Upper lobe of left lung (tissue), 6 donors: ENCODE data around the gene TAS1R1. TPM values are rescaled to one million over a fixed set of nuclear protein-coding genes. Genes with fewer than 3 reads are reported as not detected.

Source experiments
- ATAC-seq, 2 donors: fragments of 200-7000 bp; cut with Tn5 transposase; one replicate each; pipeline ENCODE4 v1.9.1; 2022; ENCODE audit warnings: mild to moderate bottlenecking in 2 of 2, moderate library complexity in 2 of 2; ENCODE audit not compliant: low FRiP score in 2 of 2
- DNase-seq, 2 donors: peaks; one replicate each; pipeline ENCODE4 v3.0.0-alpha.2; 2019 to 2020
- H3K27ac ChIP-seq, 4 donors: fragments of 200-600 bp; sonication (generic); one replicate each; pipeline ENCODE4 v1.5.1; 2016 to 2019
- H3K27me3 ChIP-seq, 4 donors: fragments of 200-600 bp; sonication (generic); one replicate each; pipeline ENCODE4 v1.5.1; 2017 to 2019
- H3K36me3 ChIP-seq, 4 donors: fragments of 200-600 bp; sonication (generic); one replicate each; pipeline ENCODE4 v1.5.1; 2016 to 2019
- H3K4me1 ChIP-seq, 4 donors: fragments of 200-600 bp; sonication (generic); one replicate each; pipeline ENCODE4 v1.5.1; 2018 to 2019
- H3K4me3 ChIP-seq, 4 donors: fragments of 200-600 bp; sonication (generic); one replicate each; pipeline ENCODE4 v1.5.1; 2017 to 2019; ENCODE audit warnings: mild to moderate bottlenecking in 2 of 4, moderate library complexity in 1 of 4
- H3K9me3 ChIP-seq, 4 donors: fragments of 200-600 bp; sonication (generic); one replicate each; pipeline ENCODE4 v1.5.1; 2018 to 2019
- CTCF ChIP-seq, 6 experiments: fragments of 450-650 bp in 4 of 6; fragments of 200-600 bp in 2 of 6; sonication (generic) in 2 of 6; IDR thresholded peaks; one replicate each; pipeline ENCODE4 v1.5.1; 2016 to 2019; ENCODE audit warnings: antibody characterized with exemption in 6 of 6
- EP300 ChIP-seq, 4 donors: sonication (generic); formaldehyde crosslinking; IDR thresholded peaks; one replicate each; pipeline ENCODE4 v1.5.1; 2017; ENCODE audit warnings: antibody characterized with exemption in 4 of 4, control low read depth in 2 of 4
- POLR2A ChIP-seq, 4 donors: fragments of 450-650 bp; IDR thresholded peaks; one replicate each; pipeline ENCODE4 v1.5.1; 2016 to 2017; ENCODE audit warnings: antibody characterized with exemption in 4 of 4, mild to moderate bottlenecking in 2 of 4
- POLR2AphosphoS5 ChIP-seq, 2 donors: sonication (generic); formaldehyde crosslinking; IDR thresholded peaks; one replicate each; pipeline ENCODE4 v1.5.1; 2017; ENCODE audit warnings: antibody characterized with exemption in 2 of 2
- WGBS, 2 donors: methylation state at CpG; one replicate each; pipeline ENCODE4 v1.1.5; 2017 to 2018; 5-methylcytosine and 5-hydroxymethylcytosine counted together
- total RNA-seq, 6 donors: library from RNA; depleted of rRNA in 4 of 6; stranded (reverse); fragments of >200 nt in 4 of 6; gene quantifications; one replicate each; pipeline versions ENCODE4 v1.1.0 to v1.2.1, GENCODE V29; 2016 to 2021
- donor health status: DM: no; HTN: no; CAD: no; lungs with moderate emphysema.
- donor health status: DM: no; HTN: yes; CAD: no; lungs with severe emphysema.

Gene TAS1R1
- total RNA-seq, 6 donors from 2014 or later: 0.11 to 0.15 TPM; not detected in 4

- no peaks in the 10 kb centered on the region for H3K36me3 ChIP-seq
- no peak for ATAC-seq
- peaks cover under 1 to 2% (median 1%) of the 10 kb centered on the region in 4 donors for H3K4me1 ChIP-seq
- WGBS, 2 donors: 75 to 84% methylated on average over 6 to 8 of the region's 8 CpGs
- H3K9me3 ChIP-seq: peaks cover 0 to 7% (median 6%) of the 10 kb centered on the region in 4 donors
- H3K27me3 ChIP-seq: no peaks in the 10 kb centered on the region
- H3K27ac ChIP-seq: no peak overlapping the region
- TF ChIP-seq POLR2A (IDR thresholded peaks at IDR 0.05) (no peak), POLR2AphosphoS5 (IDR thresholded peaks at IDR 0.05) (no peak), CTCF (IDR thresholded peaks at IDR 0.05) (no peak), EP300 (IDR thresholded peaks at IDR 0.05) (no peak)
- H3K4me3 ChIP-seq: no peak overlapping the region
- DNase-seq: no peak
These were observed 19.0 kb downstream of the TAS1R1 start for GRCh38 chr1:6574025-6574620.

GRCh38 chr1:6574818-6575217, 19.7 kb downstream of the TAS1R1 start:
- TF ChIP-seq POLR2AphosphoS5 (IDR thresholded peaks at IDR 0.05) (no peak), POLR2A (IDR thresholded peaks at IDR 0.05) (no peak), EP300 (IDR thresholded peaks at IDR 0.05) (no peak), CTCF (IDR thresholded peaks at IDR 0.05) (no peak)
- Histone ChIP-seq H3K4me3 (no peak overlapping the region), H3K4me1 (peaks cover 5 to 6% (median 5%) of the 10 kb centered on the region in 4 donors), H3K36me3 (no peaks in the 10 kb centered on the region), H3K9me3 (peaks cover 0 to 7% (median 6%) of the 10 kb centered on the region in 4 donors), H3K27ac (no peak overlapping the region), H3K27me3 (no peaks in the 10 kb centered on the region)
- peak in 1 of 2 donors; percentile 68 for DNase-seq
- no peak for ATAC-seq
- WGBS, 2 donors: 80 to 83% methylated on average over 1 to 14 of the region's 14 CpGs

- Histone ChIP-seq H3K27ac (no peak overlapping the region), H3K4me3 (no peak overlapping the region), H3K36me3 (no peaks in the 10 kb centered on the region), H3K27me3 (no peaks in the 10 kb centered on the region), H3K9me3 (no peaks in the 10 kb centered on the region), H3K4me1 (peaks cover 27 to 32% (median 31%) of the 10 kb centered on the region in 4 donors)
- no peak for TF ChIP-seq POLR2AphosphoS5 (IDR thresholded peaks at IDR 0.05)
- no peak for TF ChIP-seq EP300 (IDR thresholded peaks at IDR 0.05)
- no peak for TF ChIP-seq POLR2A (IDR thresholded peaks at IDR 0.05)
- no peak for TF ChIP-seq CTCF (IDR thresholded peaks at IDR 0.05)
- 88 to 94% methylated on average over 6 of the region's 6 CpGs for WGBS, 2 donors
- ATAC-seq: no peak
- no peak for DNase-seq
These were observed 22.9 kb downstream of the TAS1R1 start for GRCh38 chr1:6577831-6578525.

- Histone ChIP-seq H3K4me3 (peak overlapping the region in 3 of 4 donors; percentile 80 to 97 (median 81)), H3K36me3 (no peaks in the 10 kb centered on the region), H3K9me3 (no peaks in the 10 kb centered on the region), H3K27me3 (no peaks in the 10 kb centered on the region), H3K4me1 (peaks cover 27 to 32% (median 31%) of the 10 kb centered on the region in 4 donors), H3K27ac (peak overlapping the region; percentile 91 to 98 (median 94))
- ATAC-seq: no peak
- no peak for TF ChIP-seq CTCF (IDR thresholded peaks at IDR 0.05)
- TF ChIP-seq EP300 (IDR thresholded peaks at IDR 0.05): no peak
- DNase-seq: no peak
- 89 to 96% methylated on average over 11 to 12 of the region's 14 CpGs for WGBS, 2 donors
These were observed 23.7 kb downstream of the TAS1R1 start for GRCh38 chr1:6578624-6579373.
